Right atrium auricular region (tissue), 2 donors: Measurements from ENCODE around the gene LRRC55. TPM values are rescaled to one million over a fixed set of nuclear protein-coding genes. Genes with fewer than 3 reads are reported as not detected.

Source experiments
- DNase-seq: peaks from one replicate; pipeline ENCODE4 v3.0.0-alpha.2; 2019; ENCODE audit warnings: low spot score
- H3K27ac ChIP-seq, 2 donors: fragments of 200-600 bp; sonication (generic); 1 replicate in 1 of 2; 2 replicates in 1 of 2; pipeline ENCODE4 v1.5.1; 2016 to 2019
- H3K27me3 ChIP-seq, 2 donors: fragments of 200-600 bp; sonication (generic); one replicate each; pipeline versions ENCODE4 v1.5.1 to v1.6.0; 2017 to 2019
- H3K36me3 ChIP-seq: fragments of 200-600 bp; sonication (generic); one replicate; pipeline ENCODE4 v1.5.1; 2016
- H3K4me1 ChIP-seq, 2 donors: fragments of 200-600 bp; sonication (generic); one replicate each; pipeline versions ENCODE4 v1.5.1 to v1.6.0; 2017 to 2019
- H3K4me3 ChIP-seq, 2 donors: fragments of 200-600 bp; sonication (generic); 1 replicate in 1 of 2; 2 replicates in 1 of 2; pipeline ENCODE4 v1.5.1; 2017 to 2019; ENCODE audit warnings: mild to moderate bottlenecking in 1 of 2, moderate library complexity in 1 of 2
- H3K9me3 ChIP-seq, 2 donors: fragments of 200-600 bp; sonication (generic); one replicate each; pipeline ENCODE4 v1.5.1; 2019
- total RNA-seq, 2 donors: library from RNA; depleted of rRNA; stranded (reverse); fragments of >200 nt; gene quantifications; one replicate each; pipeline ENCODE4 v1.1.0, GENCODE V29; 2016
- TF ChIP-seq, protein P1 (sequence below), 2 donors: fragments of 200-600 bp; sonication (generic); IDR thresholded peaks; one replicate each; pipeline ENCODE4 v1.5.1; 2019; ENCODE audit warnings: antibody characterized with exemption in 2 of 2

The LRRC55 gene
- total RNA-seq, 2 donors from 2014 or later = not detected

DNA sequence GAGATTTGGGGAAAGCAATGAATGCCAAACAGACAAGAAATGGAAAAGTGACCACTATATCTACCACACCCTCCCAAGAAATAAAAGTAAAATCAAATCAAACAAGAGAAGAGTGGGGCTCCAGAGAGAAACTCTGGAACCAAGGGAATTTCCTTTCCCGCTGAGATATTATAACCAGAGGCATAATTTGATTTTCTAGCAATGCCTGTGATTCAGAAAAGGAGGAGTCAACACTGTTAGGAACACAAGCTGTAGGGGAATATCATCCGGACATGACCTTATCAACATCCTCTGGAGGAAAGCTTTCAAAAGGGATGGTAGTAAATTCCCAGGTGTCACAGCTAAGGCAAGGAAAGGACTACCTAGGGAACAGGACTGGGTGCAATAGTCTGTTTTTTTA, 29.6 kb upstream of the LRRC55 start:
- H3K27me3 ChIP-seq = no peaks in the 10 kb centered on the region
- H3K4me3 ChIP-seq = no peak overlapping the region
- TF ChIP-seq, protein P1, sequence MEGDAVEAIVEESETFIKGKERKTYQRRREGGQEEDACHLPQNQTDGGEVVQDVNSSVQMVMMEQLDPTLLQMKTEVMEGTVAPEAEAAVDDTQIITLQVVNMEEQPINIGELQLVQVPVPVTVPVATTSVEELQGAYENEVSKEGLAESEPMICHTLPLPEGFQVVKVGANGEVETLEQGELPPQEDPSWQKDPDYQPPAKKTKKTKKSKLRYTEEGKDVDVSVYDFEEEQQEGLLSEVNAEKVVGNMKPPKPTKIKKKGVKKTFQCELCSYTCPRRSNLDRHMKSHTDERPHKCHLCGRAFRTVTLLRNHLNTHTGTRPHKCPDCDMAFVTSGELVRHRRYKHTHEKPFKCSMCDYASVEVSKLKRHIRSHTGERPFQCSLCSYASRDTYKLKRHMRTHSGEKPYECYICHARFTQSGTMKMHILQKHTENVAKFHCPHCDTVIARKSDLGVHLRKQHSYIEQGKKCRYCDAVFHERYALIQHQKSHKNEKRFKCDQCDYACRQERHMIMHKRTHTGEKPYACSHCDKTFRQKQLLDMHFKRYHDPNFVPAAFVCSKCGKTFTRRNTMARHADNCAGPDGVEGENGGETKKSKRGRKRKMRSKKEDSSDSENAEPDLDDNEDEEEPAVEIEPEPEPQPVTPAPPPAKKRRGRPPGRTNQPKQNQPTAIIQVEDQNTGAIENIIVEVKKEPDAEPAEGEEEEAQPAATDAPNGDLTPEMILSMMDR (IDR thresholded peaks at IDR 0.05) = no peak
- no peaks in the 10 kb centered on the region for H3K36me3 ChIP-seq
- peaks cover 0 to 12% of the 10 kb centered on the region in 2 donors for H3K4me1 ChIP-seq
- DNase-seq = no peak
- no peaks in the 10 kb centered on the region for H3K9me3 ChIP-seq
- no peak overlapping the region for H3K27ac ChIP-seq

DNA sequence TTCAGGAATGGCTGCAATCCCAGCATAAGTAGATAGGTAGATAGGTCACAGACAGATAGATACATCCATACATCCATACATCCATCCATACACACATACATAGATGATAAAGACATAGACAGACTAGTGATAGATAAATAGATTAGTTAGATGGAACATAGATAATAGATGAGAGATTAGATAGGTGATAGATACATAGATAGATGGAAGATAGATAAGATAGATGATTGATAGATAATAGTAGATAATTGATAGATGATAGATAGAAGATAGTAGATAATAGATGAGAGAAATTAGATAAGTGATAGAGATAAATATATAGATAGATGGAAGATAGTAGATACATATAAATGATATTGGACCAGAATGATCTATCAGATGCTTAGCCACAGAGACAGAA, 28.3 kb upstream of the LRRC55 start:
- DNase-seq = no peak
- Histone ChIP-seq H3K9me3 (no peaks in the 10 kb centered on the region), H3K4me3 (no peak overlapping the region), H3K36me3 (no peaks in the 10 kb centered on the region), H3K27ac (no peak overlapping the region), H3K27me3 (no peaks in the 10 kb centered on the region), H3K4me1 (peaks cover 0 to 12% of the 10 kb centered on the region in 2 donors)
- TF ChIP-seq, protein P1 (IDR thresholded peaks at IDR 0.05) = no peak

DNA sequence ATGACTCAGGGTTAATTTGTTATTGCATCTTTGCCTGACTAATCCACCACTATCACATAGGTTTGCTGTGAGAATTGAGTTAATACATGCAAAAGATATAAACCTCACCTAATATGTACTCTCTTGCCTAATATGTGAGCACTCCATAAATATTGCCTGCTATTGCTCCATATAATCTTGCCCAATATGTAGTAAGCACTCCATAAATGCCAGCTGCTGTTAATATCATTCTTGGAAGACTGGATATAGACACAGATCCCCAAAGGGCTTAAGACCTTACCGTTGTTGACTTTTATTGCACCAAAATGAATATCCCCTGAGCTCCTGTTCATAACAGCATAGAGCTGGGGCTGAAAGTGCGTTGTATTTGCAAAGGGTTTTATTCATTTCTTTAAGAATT, 27.0 kb upstream of the LRRC55 start:
- TF ChIP-seq, protein P1 (IDR thresholded peaks at IDR 0.05) = no peak
- DNase-seq = no peak
- no peaks in the 10 kb centered on the region for H3K36me3 ChIP-seq
- H3K4me3 ChIP-seq = no peak overlapping the region
- no peaks in the 10 kb centered on the region for H3K9me3 ChIP-seq
- peaks cover 0 to 12% of the 10 kb centered on the region in 2 donors for H3K4me1 ChIP-seq
- H3K27ac ChIP-seq = no peak overlapping the region
- H3K27me3 ChIP-seq = no peaks in the 10 kb centered on the region

DNA sequence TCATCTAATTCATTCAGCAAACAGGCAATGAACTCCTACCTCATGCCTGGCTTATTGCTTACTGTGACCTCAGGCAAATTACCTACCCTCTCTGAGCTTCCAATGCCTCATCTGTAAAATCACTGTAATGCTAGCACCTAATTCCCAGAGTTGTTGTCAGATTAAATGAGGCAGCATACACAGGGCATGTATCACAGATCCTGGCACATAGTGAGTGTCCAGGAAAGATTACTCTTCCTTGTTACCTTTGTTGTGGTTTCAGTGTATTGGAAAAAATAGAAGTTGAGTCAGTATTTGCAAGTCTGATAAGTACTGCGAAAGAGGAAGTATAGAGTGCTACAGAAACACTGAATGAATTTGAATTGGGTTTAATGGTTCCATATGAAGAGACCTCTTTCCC, 26.4 kb upstream of the LRRC55 start:
- no peaks in the 10 kb centered on the region for H3K9me3 ChIP-seq
- TF ChIP-seq, protein P1 (IDR thresholded peaks at IDR 0.05) = no peak

DNA sequence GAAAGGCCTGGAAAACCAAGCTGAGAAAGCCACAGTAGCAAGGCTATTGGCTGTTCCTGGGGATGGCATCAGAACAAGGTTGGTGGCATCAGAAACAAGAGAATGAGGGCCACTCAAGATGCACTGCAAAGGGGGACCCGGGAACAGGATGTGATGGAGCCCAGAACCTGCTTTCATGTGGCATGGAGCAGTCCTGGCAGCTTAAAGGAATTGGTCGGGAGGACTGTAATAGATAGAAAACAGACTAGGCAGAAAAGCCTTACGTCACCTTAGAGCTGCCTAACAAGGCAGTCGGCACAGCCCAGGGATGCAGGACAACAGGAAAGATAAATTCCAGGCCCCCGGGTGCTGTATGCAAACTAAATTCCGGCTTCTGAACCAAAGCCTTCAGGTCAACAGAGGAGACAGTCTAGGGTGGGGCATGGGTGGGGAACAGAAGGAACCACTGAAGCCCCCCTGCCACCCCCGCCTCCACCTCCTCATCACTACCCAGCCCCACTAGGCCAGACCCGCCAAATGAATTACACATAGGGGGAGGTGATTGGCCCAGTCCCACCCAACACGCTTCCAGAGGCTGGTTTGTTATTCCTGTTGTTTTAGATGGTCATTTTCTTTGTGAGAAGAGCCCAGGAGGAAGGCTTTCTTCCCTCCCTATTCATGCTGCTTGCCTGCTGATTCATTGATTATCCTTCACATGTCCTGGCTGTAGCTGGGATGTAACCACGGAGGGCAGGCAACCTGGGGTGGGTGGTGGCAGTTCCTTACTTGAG, 25.7 kb upstream of the LRRC55 start:
- no peaks in the 10 kb centered on the region for H3K4me1 ChIP-seq
- TF ChIP-seq, protein P1 (IDR thresholded peaks at IDR 0.05) = no peak
- H3K4me3 ChIP-seq = no peak overlapping the region
- H3K36me3 ChIP-seq = no peaks in the 10 kb centered on the region
- no peaks in the 10 kb centered on the region for H3K27me3 ChIP-seq
- H3K9me3 ChIP-seq = no peaks in the 10 kb centered on the region
- H3K27ac ChIP-seq = no peak overlapping the region
- DNase-seq = no peak

More for the DNA sequence above, 26.4 kb upstream of the LRRC55 start:
- no peak for DNase-seq
- Histone ChIP-seq H3K27me3 (no peaks in the 10 kb centered on the region), H3K36me3 (no peaks in the 10 kb centered on the region), H3K27ac (no peak overlapping the region), H3K4me1 (peaks cover 0 to 5% of the 10 kb centered on the region in 2 donors), H3K4me3 (no peak overlapping the region)

DNA sequence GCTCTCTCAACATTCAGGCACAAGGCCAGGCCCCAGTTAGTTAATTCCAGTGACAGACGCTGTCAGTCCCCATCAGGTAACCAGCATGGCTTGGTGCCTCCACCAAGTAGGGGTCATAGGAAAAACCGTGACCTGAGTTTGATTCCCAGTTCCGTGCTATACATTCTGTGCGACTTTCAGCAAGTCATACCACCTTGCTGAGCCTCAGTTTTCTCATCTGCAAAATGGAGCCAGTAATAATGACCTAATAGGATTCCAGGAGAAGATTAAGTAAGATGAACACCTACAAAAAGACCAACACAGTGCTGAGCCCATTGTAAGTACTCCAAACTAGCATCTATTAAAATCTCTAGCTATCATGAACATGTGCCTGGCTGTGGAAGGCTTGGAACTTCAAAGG, 24.8 kb upstream of the LRRC55 start:
- Histone ChIP-seq H3K27ac (no peak overlapping the region), H3K4me1 (no peaks in the 10 kb centered on the region), H3K9me3 (no peaks in the 10 kb centered on the region), H3K27me3 (no peaks in the 10 kb centered on the region), H3K36me3 (no peaks in the 10 kb centered on the region), H3K4me3 (no peak overlapping the region)
- DNase-seq = no peak
- TF ChIP-seq, protein P1 (IDR thresholded peaks at IDR 0.05) = no peak
